B cell (primary cell): ENCODE measurements around the gene NAA35. TPM values are rescaled to one million over a fixed set of nuclear protein-coding genes. Genes with fewer than 3 reads are reported as not detected.

Source experiments
- ATAC-seq: fragments of 200-7000 bp; cut with Tn5 transposase; one replicate; pipeline ENCODE4 v1.10.0; 2021; ENCODE audit warnings: low read depth, mild to moderate bottlenecking, moderate number of reproducible peaks, moderate library complexity
- CTCF ChIA-PET: fragments of 350-600 bp; sonication (Branson Sonifier 250); formaldehyde crosslinking; loops from one replicate; lab custom pipeline; 2021; ENCODE audit warnings: antibody characterized with exemption, inconsistent platforms; lab: Charles Lee
- POLR2A ChIA-PET: fragments of 350-600 bp; sonication (Branson Sonifier 250); formaldehyde crosslinking; loops from one replicate; lab custom pipeline; 2021; ENCODE audit warnings: antibody characterized with exemption; lab: Charles Lee
- DNase-seq: peaks from one replicate; pipeline ENCODE4 v3.0.0; 2013
- H2AFZ ChIP-seq: 2 replicates; pipeline ENCODE4 v1.6.1; 2012; ENCODE audit warnings: mild to moderate bottlenecking, low read depth, low read length; ENCODE audit not compliant: insufficient read depth, poor library complexity, severe bottlenecking
- H3K27ac ChIP-seq, 2 donors: 1 replicate in 1 of 2; 2 replicates in 1 of 2; pipeline ENCODE4 v1.5.1; 2012 to 2013; ENCODE audit warnings: low read length in 2 of 2, mild to moderate bottlenecking in 2 of 2, moderate library complexity in 1 of 2
- H3K27me3 ChIP-seq, 4 experiments: fragments of 200-600 bp in 1 of 4; sonication (generic) in 1 of 4; replicated peaks in 1 of 4; 1 replicate in 2 of 4; 2 replicates in 2 of 4; pipeline versions ENCODE4 v1.6.1 to v1.7.0; 2013 to 2016; ENCODE audit warnings: low read length in 3 of 4, mild to moderate bottlenecking in 2 of 4, mixed read lengths in 1 of 4, moderate library complexity in 1 of 4; ENCODE audit not compliant: insufficient read depth in 4 of 4, control insufficient read depth in 3 of 4; ENCODE audit errors: control extremely low read depth in 1 of 4
- H3K36me3 ChIP-seq, 2 experiments: replicated peaks in 1 of 2; 1 replicate in 1 of 2; 2 replicates in 1 of 2; pipeline versions ENCODE4 v1.6.1 to v1.7.1; 2013; ENCODE audit warnings: low read length in 1 of 2; ENCODE audit not compliant: insufficient read depth in 2 of 2, control insufficient read depth in 1 of 2; ENCODE audit errors: control extremely low read depth in 1 of 2, extremely low read depth in 1 of 2
- H3K4me1 ChIP-seq, 2 donors: fragments of 200-600 bp in 1 of 2; sonication (generic) in 1 of 2; 1 replicate in 1 of 2; 2 replicates in 1 of 2; pipeline versions ENCODE4 v1.5.1 to v1.6.1; 2013 to 2017; ENCODE audit warnings: low read length in 2 of 2; ENCODE audit not compliant: control insufficient read depth in 2 of 2, insufficient read depth in 2 of 2
- H3K4me2 ChIP-seq: replicated peaks from 2 replicates; pipeline ENCODE3; 2012; ENCODE audit warnings: mild to moderate bottlenecking, low read depth, low read length; ENCODE audit not compliant: poor library complexity, severe bottlenecking
- H3K4me3 ChIP-seq, 5 experiments: fragments of 200-600 bp in 1 of 5; sonication (generic) in 1 of 5; 1 replicate in 3 of 5; 2 replicates in 2 of 5; pipeline versions ENCODE4 v1.5.1 to v1.7.0; 2011 to 2016; ENCODE audit warnings: low read length in 4 of 5, mild to moderate bottlenecking in 4 of 5, low read depth in 2 of 5, control low read depth in 1 of 5, moderate library complexity in 1 of 5; ENCODE audit not compliant: insufficient read depth in 1 of 5; ENCODE audit errors: control extremely low read depth in 1 of 5, extremely low read depth in 1 of 5
- H3K79me2 ChIP-seq: fragments of 200-600 bp; sonication (generic); one replicate; pipeline ENCODE4 v1.6.0; 2016; ENCODE audit warnings: low read length; ENCODE audit not compliant: control insufficient read depth, insufficient read depth
- H3K9ac ChIP-seq: fragments of 200-600 bp; sonication (generic); 2 replicates; pipeline ENCODE4 v1.6.1; 2017; ENCODE audit warnings: mild to moderate bottlenecking, low read length, moderate library complexity
- H3K9me3 ChIP-seq, 3 donors: one replicate each; pipeline versions ENCODE4 v1.6.1 to v1.7.1; 2013; ENCODE audit warnings: low read length in 2 of 3; ENCODE audit not compliant: control insufficient read depth in 2 of 3, insufficient read depth in 1 of 3; ENCODE audit errors: control extremely low read depth in 1 of 3
- H4K20me1 ChIP-seq: 2 replicates; pipeline ENCODE4 v1.6.0; 2012; ENCODE audit warnings: mild to moderate bottlenecking, low read length; ENCODE audit not compliant: insufficient read depth, control insufficient read depth, poor library complexity, severe bottlenecking
- H3K27ac Mint-ChIP-seq: one replicate; pipeline ENCODE4 v1.8.0; 2021; ENCODE audit warnings: mixed read lengths
- H3K27me3 Mint-ChIP-seq: one replicate; pipeline ENCODE4 v1.8.0; 2021; ENCODE audit warnings: mixed read lengths
- H3K4me1 Mint-ChIP-seq: one replicate; pipeline ENCODE4 v1.8.0; 2021; ENCODE audit warnings: mixed read lengths
- H3K4me3 Mint-ChIP-seq: one replicate; pipeline ENCODE4 v1.8.0; 2021; ENCODE audit warnings: mixed read lengths
- H3K9me3 Mint-ChIP-seq: one replicate; pipeline ENCODE4 v1.8.0; 2022; ENCODE audit warnings: mixed read lengths; ENCODE audit not compliant: insufficient read depth
- EZH2 ChIP-seq: IDR thresholded peaks from 2 replicates; pipeline ENCODE4 v1.6.1; 2012; ENCODE audit warnings: borderline replicate concordance, low read depth, mild to moderate bottlenecking, moderate library complexity, low read length; ENCODE audit not compliant: insufficient read depth, poor library complexity, severe bottlenecking
- WGBS: methylation state at CpG from one replicate; pipeline ENCODE4 v1.1.5; 2013; ENCODE audit warnings: missing lambda C conversion rate; ENCODE audit not compliant: insufficient coverage; 5-methylcytosine and 5-hydroxymethylcytosine counted together
- intact Hi-C: fragments of 100-400 bp; cut with micrococcal nuclease; formaldehyde crosslinking; loops from one replicate; pipeline ENCODE4 v1.10.0; 2022
- polyA plus RNA-seq: library from polyadenylated mRNA; depleted of rRNA; stranded (reverse); fragments of >200 nt; gene quantifications from 2 replicates; pipeline ENCODE4 v1.2.3, GENCODE V29; 2012
- total RNA-seq, 2 donors: library from RNA; stranded (reverse); fragments of 120-200 nt in 1 of 2; gene quantifications; 1 replicate in 1 of 2; 2 replicates in 1 of 2; pipeline versions ENCODE4 v1.2.3 to v1.2.4, GENCODE V29; 2013 to 2022
- TF ChIP-seq, protein P1 (sequence below): fragments of 200-600 bp; IDR thresholded peaks from one replicate; pipeline ENCODE4 v1.8.0; 2022; ENCODE audit warnings: antibody characterized with exemption, mild to moderate bottlenecking

Gene NAA35
- total and polyA plus RNA-seq, 2 donors (not counting 1 experiment from before 2014, with no cell fraction given): 4.5 to 26.2 TPM

DNA sequence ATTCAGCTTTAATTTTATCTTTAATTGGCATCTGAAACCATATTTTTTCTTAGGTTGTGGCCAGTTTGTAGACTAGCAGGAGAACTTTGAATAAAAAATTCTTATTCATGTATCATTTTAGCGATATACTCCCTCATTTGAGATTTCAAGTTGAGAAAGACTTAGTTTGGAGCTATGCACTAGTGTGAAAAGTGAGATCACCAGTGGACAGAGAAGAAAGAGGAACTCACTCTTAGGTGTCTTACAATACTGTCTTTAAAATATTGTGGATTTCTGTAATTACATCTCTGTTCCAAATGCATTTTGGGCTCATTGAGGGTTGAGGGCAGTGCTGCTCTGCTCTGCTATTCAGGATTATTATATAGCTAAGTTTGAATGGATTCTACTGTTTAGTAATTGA is 54.7 kb downstream of the NAA35 start:
- intact Hi-C loops: no loop called here

GRCh38 chr9:86005253-86005775 is 64.4 kb downstream of the NAA35 start:
- Histone ChIP-seq H3K9ac (no peak overlapping the region), H3K27ac (no peak overlapping the region), H3K36me3 (peaks cover 10 to 54% of the 10 kb centered on the region in 2 experiments), H3K4me2 (no peak overlapping the region), H3K79me2 (no peaks in the 10 kb centered on the region), H3K4me1 (no peaks in the 10 kb centered on the region), H4K20me1 (no peaks in the 10 kb centered on the region), H3K9me3 (peaks cover 0 to 9% (median 2%) of the 10 kb centered on the region in 3 donors), H3K4me3 (no peak overlapping the region), H3K27me3 (no peaks in the 10 kb centered on the region), H2AFZ (no peak overlapping the region)
- ChIA-PET POLR2A (no interaction called here), CTCF (no interaction called here)
- peaks cover 5% of the 10 kb centered on the region for H3K9me3 Mint-ChIP-seq
- H3K4me1 Mint-ChIP-seq: no peaks in the 10 kb centered on the region
- H3K4me3 Mint-ChIP-seq: no peak overlapping the region
- DNase-seq (no peak), ATAC-seq (no peak)
- H3K27me3 Mint-ChIP-seq: no peaks in the 10 kb centered on the region
- intact Hi-C loops: no loop called here
- WGBS: no CpG with 5 or more reads among the region's 1 CpG
- no peak for TF ChIP-seq EZH2
- TF ChIP-seq, protein P1, sequence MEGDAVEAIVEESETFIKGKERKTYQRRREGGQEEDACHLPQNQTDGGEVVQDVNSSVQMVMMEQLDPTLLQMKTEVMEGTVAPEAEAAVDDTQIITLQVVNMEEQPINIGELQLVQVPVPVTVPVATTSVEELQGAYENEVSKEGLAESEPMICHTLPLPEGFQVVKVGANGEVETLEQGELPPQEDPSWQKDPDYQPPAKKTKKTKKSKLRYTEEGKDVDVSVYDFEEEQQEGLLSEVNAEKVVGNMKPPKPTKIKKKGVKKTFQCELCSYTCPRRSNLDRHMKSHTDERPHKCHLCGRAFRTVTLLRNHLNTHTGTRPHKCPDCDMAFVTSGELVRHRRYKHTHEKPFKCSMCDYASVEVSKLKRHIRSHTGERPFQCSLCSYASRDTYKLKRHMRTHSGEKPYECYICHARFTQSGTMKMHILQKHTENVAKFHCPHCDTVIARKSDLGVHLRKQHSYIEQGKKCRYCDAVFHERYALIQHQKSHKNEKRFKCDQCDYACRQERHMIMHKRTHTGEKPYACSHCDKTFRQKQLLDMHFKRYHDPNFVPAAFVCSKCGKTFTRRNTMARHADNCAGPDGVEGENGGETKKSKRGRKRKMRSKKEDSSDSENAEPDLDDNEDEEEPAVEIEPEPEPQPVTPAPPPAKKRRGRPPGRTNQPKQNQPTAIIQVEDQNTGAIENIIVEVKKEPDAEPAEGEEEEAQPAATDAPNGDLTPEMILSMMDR: no peak
- no peak overlapping the region for H3K27ac Mint-ChIP-seq

More for the DNA sequence above, 54.7 kb downstream of the NAA35 start:
- Histone ChIP-seq H3K27ac (no peak overlapping the region), H2AFZ (no peak overlapping the region), H3K27me3 (no peaks in the 10 kb centered on the region), H3K9me3 (no peaks in the 10 kb centered on the region), H3K9ac (no peak overlapping the region), H3K4me3 (no peak overlapping the region), H4K20me1 (no peaks in the 10 kb centered on the region), H3K79me2 (no peaks in the 10 kb centered on the region), H3K4me2 (no peak overlapping the region), H3K4me1 (no peaks in the 10 kb centered on the region), H3K36me3 (peaks cover 2 to 10% of the 10 kb centered on the region in 2 experiments)
- Mint-ChIP-seq H3K27ac (no peak overlapping the region), H3K27me3 (no peaks in the 10 kb centered on the region), H3K4me1 (peaks cover 3% of the 10 kb centered on the region), H3K4me3 (no peak overlapping the region), H3K9me3 (no peaks in the 10 kb centered on the region)
- CTCF ChIA-PET: no interaction called here
- TF ChIP-seq, protein P1: no peak
- no peak for TF ChIP-seq EZH2
- WGBS: no CpG with 5 or more reads among the region's 1 CpG
- ATAC-seq (no peak), DNase-seq (no peak)
- POLR2A ChIA-PET: no interaction called here
